GM21367 (cell line): ENCODE measurements around the gene TNFAIP1.
A peak's percentile ranks its signal among the peaks of the same experiment; 100 is the strongest.
"Not testable (repeated sequence)": the region's sequence is repeated elsewhere in the genome, so short reads cannot be mapped to it uniquely, and the experiment has no call there.

Source experiments
- ATAC-seq: cut with Tn5 transposase; IDR thresholded peaks from one replicate; pipeline ENCODE4 v1.9.1; 2021; ENCODE audit not compliant: unreplicated experiment

TNFAIP1 gene, protein sequence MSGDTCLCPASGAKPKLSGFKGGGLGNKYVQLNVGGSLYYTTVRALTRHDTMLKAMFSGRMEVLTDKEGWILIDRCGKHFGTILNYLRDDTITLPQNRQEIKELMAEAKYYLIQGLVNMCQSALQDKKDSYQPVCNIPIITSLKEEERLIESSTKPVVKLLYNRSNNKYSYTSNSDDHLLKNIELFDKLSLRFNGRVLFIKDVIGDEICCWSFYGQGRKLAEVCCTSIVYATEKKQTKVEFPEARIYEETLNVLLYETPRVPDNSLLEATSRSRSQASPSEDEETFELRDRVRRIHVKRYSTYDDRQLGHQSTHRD

DNA sequence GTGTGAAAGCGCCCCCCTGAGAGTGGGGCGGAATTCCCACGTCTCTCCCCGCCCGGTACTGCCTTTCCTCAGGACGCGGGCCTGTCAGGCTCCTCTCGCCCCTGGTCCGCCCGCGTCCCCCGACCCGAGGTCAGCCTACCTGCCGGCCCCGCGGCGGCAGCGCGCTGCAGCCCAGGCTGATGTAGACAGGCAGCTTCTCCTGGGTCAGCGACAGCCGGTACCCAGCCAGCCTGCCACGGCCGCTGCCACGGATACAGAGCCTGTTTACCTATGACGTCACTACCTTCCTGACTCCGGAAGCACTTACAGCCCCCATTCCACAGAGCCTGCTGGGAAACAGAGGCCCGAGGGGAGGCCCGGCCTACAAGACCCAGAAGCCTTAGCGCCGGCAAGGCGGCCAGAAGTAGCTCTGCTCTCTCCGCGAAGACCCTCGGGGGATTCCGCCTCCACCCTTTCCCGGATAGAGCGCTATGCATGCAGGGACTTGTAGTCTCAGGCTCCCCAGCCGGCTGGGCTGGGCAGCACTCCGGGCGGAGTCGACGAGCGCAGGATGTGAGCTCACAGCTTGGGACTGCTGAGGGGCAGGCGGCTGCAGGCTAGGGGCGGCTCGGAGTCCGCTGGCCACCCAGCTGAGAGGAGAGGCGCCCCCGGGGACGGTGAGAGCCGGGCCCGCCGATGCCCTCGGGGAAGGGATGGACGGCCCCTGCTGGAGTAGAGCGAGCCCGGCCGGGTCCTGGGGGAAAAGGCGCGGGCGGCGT lies at the start of gene TNFAIP1, which contains the start of gene IFT20:
TSS of gene TNFAIP1 (plus strand) at position 561 of the 758 bp plus-strand sequence. CDS start 3,761 bp downstream, outside the sequence.
TSS of gene IFT20 (minus strand) at position 272 of the 758 bp plus-strand sequence. CDS start 3,487 bp downstream, outside the sequence.
- ATAC-seq: peak; percentile 93

DNA sequence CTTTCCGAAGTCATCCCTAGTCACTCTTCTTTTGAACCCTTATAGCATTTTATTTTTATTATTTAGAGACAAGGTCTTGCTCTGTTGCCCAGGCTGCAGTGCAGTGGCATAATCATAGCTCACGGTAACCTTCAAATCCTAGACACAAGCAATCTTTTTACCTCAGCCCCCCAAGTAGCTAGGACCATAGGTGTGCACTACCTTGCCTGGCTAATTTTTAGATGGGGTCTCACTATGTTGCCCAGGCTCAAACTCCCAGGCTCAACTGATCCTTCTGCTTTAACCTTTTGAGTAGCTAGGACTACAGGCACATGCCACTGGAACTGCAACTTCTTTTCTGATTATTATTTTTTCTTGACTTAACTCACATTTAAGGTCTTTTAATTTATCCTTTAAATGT lies 49.6 kb upstream of the TNFAIP1 start:
- ATAC-seq: no peak

DNA sequence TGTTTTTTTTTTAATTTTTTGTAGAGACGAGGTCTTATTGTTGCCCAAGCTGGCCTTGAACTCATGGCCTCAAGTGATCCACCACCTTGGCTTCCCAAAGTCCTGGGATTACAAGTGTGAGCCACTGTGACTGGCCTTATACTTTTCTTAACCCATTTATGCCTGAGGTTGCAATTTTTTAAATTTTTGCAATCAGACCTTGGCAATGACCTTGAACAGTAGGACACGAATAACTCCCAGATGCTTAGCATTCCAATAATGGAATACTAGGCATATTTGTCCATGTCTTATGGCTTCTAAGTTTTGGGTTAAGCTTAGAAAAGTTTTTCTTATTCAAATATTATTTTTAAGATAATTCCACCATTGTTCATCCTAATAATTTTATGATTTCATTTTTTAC lies 44.9 kb upstream of the TNFAIP1 start:
- ATAC-seq: no peak

DNA sequence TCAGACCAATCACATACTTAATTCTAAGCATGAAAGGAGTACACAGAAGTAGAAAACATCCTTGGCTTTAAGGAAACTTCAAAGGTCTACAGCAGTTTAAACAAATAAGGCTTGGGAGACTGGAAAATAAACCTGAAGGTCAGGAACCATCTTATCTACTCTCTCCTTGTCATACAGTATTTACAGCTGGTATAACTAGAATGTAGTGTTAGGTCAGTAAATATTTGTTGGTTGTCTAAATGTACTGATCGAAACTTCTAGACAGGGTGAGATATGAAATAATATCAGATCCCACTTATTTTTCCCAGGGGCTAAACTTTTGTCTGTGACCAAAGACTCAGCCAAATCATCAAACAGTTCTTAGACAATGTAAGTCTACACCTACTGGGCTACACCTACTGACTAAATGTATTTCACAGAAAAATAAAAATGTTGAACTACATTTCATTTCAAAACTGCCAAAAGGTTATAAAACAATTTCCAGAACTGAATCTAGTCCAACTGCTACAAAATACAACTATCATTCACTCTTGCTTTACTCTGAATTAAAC lies 43.7 kb upstream of the TNFAIP1 start:
- ATAC-seq: no peak

DNA sequence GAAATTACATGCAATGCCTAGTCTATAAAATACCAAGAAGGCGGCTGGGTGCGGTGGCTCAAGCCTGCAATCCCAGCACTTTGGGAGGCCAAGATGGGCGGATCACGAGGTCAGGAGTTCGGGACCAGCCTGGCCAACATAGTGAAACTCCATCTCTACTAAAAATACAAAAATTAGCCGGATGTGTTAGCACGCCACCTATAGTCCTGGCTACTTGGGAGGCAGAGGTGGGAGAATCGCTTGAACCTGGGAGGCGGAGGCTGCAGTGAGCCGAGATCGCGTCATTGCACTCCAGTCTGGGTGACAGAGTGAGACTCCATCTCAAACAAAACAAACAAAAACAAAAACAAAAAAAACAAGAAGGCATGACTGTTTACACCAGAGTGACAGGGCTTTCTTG lies 42.7 kb upstream of the TNFAIP1 start:
- ATAC-seq: not testable (repeated sequence)

DNA sequence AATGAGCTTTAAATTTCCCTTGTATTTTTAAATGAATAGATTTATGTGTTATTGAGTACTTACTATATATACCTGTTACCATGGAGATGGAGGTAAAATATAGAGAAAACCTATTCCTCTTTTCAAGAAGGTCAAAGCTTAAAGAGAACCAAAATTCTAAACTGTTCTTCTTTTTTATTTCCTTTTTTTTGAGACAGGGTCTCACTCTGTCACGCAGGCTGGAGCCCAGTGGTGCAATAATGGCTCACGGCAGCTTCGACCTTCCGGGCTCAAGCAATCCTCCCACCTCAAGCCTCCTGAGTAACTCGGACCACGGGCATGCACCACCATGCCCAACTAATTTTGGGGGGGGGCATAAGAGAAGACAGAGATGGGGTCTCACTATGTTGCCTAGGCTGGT lies 41.6 kb upstream of the TNFAIP1 start:
- ATAC-seq: no peak

DNA sequence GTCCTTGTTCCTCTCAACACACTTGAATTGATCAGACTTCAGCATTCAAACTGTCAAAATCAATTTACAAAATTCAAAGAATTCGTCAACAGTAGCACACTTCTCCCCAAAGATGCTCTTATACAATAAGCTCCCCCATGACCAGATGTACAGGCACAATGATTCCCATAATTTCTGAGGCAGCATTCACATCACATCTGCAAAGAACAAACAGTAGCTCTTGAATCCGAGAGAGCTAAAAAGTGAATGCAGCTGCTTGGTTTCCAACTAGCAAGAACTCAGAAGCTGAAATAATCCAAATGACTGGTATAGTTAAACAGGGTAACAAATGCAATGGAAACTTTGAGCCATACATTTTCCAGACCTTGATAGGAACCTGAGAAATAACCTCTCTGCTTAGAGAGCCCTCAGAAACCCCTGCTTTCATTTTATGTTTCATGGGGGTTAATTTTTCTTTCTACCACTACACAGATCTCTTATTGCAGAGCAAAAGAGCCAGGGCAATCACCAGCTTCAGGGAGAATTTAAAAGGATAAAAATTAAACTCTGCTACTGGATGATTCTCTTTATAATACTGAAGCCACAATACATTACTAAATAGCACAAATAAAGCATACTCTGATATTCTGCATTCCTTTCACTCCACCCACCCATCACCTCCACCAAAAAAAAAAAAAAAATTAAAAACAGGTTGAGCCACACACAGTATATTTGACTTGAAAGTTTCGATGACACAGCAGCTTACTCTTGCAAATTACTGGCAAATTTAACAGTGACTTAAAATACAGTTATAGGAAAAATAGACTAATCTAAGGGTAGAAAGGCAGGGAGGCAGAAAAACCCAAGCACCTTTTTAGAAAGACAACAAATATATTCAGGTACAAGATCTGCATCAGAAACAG lies 39.6 kb upstream of the TNFAIP1 start:
- no peak for ATAC-seq

DNA sequence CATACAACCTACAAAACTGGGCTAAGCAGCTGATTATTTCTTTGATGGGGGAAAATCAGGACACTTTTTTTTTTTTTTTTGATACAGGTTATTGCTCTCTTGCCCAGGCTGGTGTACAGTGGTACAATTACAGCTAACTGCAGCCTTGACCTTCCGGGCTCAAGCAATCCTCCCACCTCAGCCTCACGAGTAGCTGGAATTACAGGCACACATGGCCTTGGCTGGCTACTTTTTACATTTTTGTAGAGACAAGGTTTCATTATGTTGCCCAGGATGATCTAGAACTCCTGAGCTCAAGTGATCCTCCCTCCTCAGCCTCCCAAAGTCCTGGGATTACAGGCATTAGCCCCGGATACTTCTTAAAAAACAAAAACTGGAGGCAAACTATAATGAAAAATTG lies 37.1 kb upstream of the TNFAIP1 start:
- ATAC-seq: no peak

DNA sequence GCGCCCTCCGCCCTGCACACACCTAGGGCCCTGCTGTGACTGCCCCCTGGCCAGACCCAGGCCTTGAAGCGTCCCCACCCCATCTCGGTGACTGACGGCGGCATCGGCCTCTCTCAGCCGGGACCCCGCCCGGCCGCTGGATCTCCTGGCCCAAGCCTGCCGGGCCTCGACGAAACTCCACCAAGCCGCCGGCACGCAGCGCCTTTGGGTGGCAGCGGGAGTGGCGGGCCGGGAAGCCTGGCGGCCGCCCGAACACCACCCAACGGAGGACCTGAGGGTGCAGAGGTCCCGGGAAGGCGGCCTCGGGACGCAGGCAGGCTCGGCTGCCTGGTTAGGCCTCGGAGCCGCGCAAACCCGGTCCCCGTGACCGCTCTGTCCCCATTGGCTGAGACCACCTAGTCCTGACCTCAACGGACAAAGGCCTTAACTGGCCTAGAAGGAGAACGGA lies 28.6 kb upstream of the TNFAIP1 start:
- no peak for ATAC-seq

DNA sequence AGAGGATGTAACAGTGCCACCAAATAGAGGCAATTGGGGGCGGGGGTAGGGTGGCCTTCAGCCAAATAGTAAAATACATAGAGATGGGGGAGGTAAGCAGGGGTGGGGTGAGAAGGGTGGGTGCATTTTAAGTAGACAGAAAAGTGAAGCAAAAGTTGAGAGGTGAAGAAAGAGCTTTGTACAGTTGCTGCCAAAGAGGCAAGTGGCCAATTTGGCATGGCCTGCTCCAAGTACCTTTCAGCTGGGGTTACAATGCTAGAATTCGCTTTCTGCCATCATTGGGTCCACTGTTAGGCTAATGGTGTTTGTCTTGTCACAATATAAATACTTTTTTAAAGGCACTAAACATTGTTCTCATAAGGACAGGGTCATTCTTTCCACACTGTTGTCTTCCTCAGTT lies 21.7 kb upstream of the TNFAIP1 start:
- ATAC-seq: no peak

DNA sequence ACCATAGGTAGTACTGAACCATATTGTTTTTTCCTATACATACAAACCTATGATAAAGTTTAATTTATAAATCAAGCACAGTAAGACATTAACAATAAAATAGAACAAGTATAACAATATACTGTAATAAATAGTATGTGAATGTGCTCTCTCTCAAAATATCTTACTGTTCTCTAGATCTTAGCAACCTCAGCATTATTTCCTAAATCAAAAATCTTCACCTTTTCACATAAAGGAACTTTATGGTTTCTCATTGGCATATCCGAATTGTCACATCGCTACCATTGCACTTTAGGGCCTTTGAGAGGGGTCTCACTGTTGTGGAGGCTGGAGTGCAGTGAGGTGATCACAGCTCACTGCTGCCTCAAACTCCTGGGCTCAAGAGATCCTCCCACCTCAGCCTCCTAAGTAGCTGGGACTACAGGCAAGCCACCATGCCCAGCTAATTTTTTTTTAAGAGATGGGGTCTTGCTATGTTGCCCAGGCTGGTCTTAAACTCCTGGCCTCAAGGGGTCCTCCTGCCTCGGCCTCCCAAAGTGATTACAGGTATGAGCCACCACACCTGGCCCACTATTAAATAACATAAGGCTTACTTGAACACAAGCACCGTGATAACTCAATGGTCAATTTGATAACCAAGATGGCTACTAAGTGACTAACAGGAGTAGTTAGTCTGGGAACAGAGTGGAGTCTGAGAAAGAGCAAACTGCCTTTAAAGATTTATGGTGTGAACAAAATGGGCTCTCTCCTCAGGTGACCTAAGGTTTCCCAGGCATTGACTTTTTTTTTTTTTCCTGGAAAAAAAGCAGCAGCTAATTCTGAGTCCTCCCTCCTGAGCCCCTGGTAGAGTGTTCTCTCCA lies 19.5 kb upstream of the TNFAIP1 start:
- ATAC-seq: no peak

DNA sequence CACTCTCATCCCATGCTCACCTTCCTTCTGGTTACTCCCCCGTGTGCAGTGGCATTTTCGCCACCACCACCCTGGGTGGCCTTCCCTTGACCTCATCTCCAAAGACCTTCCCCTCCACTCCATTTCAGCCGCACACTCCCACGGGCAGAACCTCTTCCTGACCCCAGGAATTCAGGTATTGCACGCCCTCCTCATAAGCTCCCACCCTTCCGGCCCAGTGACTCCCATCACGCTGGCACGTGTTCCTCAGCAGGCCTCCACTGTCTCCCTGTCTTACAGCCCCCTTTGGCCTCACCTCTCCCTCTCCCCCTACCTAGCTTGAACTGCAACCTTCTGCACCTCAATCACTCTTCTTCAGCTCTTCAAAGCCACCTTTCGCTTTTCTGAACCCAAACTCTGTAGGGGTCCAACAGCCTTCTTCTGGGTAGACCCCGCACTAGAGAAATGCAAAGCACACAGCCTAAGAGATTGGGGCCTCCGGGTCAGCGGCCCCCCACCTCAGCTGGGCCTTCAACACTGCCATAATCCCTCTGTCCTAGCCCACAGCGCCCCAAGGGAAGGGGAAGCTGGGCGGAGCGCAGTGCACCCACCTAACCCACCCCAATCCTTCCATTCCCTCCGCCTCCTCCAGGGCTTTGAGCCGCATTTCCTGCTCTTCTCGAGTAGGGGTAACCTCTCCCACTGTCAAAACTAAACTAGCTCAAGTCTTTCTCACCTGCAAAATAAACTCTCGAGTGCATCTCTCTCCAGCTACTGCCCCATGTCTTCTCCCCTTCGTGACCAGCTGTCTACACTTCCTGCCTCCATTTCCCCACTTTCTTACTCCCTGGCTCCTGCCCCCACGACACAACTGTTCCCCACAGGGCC lies 18.2 kb upstream of the TNFAIP1 start:
- ATAC-seq: no peak

DNA sequence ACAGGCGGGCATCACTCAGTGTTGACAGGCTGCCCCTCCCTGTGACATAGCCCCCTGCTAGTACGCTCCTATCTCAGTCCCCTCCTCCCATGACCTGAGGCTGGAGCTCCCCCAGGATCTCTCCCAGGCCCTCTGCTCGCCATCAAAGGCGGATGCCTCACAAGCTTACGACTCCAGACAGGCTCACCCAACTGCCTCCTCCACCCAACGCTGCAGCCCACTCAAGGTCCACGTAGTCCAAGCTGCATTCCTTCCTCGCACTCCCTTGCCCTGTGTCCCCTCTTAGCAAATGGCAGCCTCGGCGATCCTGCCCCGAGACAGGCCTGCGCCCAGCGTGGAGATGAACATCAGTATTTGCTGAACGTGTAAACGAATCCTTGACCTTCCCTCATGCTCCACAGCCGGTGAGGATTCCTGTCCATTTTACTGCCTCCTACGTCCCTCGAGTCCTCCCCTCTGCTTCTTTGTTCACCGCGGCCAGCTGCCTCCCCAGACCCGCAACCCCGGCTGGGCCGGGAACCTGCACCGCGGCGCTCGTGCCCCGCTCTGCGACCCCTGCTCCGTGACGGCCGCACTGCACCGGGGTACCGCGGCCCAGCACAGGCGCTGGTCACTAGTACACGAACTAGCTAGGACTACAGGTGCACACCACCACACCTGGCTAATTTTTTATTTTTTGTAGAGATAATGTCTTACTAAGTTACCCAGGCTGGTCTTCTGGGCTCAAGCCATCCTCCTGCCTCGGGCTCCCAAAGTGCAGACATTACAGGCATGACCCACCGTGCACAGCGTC lies 17.4 kb upstream of the TNFAIP1 start:
- ATAC-seq: peak; percentile 4

DNA sequence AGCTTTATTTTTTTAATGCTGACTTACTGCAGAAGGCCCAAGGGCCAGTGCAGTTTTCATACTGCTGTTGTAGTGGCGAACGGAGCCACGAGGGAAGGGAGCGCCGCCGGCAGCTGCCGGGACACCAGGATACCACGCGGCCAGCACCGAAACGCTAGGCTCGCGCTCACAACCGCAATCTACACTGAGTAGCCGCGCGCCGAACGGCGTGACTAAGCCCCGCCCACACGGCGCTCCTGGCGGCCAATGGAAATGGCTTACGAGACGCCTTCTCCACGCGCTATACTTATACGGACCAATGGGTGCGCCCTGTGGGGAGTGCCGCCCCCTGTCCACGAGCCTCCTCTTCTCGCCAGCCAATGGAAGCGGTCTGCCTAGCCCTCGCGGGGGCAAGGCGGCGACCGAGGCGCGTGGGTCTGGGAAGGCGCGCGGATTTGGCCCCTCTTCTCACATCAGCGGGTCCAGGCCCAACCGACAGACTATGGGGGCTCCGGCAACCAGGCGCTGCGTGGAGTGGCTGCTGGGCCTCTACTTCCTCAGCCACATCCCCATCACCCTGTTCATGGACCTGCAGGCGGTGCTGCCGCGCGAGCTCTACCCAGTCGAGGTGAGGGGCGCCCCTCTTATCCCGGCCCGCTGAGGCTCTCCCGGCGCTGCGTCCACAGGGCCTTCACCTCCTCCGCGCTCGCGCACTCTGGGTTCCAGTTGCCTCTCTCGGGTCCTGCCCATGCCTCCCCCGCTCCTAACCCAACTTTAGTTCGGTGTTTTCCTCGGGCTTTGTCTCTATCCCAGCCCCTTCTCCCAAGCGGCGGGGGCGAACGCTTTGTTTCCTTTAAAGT lies 16.6 kb upstream of the TNFAIP1 start, which contains the start of gene TMEM97:
TSS of gene TMEM97 (plus strand) at position 442 of the 839 bp plus-strand sequence. CDS start at position 482, 40 bp downstream.
- peak; percentile 89 for ATAC-seq

DNA sequence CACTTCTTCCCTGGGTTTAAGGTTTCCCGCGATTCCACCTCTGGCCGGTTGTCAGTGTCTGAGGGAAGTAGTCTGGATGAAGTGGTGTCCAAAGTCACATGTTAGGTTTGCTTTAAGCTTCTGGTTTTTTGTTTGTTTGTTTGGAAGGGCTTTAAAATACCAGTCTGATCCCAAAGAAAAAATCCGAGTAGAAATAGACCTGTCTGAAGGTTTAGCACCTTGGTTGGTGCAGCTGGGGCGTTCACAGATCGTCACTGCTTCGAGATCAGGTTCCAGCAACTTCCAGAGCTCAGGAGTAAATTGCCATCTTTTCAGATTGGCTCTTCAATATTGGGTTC lies 16.0 kb upstream of the TNFAIP1 start:
- ATAC-seq: no peak

DNA sequence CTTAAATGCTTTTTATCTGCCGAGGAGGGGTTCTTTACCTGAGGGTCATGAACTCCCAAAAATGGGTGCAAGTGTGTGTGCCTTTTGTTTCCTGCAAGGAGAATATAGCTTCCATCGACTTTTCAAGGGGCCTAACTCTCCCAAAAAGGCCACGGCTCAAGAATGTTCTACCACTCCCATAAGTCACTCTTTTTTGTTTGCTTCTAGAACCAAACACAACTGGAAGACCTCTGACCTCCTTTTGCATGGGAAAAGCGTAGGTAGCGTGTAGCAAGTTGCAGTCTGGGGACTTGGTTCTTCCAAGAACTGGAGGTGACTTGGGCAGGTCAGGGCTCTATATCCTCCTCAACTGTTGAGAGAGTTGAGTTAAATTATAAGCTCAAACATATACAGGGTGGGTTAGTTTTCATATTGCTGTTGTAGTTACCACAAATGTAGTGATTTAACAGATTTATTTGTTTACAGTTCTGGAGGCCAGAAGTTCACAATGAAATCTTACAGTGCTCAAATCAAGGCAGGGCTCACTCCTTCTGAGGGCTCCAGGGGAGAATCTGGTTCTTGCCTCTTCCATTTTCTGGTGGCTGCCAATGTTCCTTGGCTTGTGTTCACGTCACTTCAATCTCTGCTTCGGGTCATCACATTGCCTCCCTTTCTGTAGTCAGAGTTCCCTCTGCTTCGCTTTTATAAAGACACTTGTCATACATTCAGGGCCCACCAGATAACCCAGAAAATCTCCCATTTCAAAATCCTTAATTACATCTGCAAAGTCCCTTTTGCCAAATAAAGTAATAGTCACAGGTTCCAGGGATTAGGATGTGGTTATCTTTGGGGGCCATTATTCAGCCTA lies 15.1 kb upstream of the TNFAIP1 start:
- no peak for ATAC-seq
